A673 (cell line): ENCODE results near the gene GPR183.

ENCODE experiments used
- CTCF ChIP-seq: fragments of 300-800, 200-600 bp; sonication (generic); conservative IDR thresholded peaks from 2 replicates; pipeline ENCODE4 v1.5.1; 2017; ENCODE audit warnings: low read depth, mild to moderate bottlenecking, antibody characterized with exemption, low read length, moderate library complexity, mixed read lengths
- EZH2 ChIP-seq: fragments of 200-600 bp; sonication (generic); IDR thresholded peaks from 2 replicates; pipeline ENCODE4 v1.6.1; 2017; ENCODE audit warnings: borderline replicate concordance, low read depth, mild to moderate bottlenecking, mixed read lengths, antibody characterized with exemption, low read length; ENCODE audit not compliant: poor library complexity, severe bottlenecking

GRCh38 chr13:99313501-99313900, 6.3 kb upstream of the GPR183 start:
- TF ChIP-seq CTCF (no peak), EZH2 (no peak)
